Measurements from ENCODE around the gene PKP4.

Gene PKP4

DNA sequence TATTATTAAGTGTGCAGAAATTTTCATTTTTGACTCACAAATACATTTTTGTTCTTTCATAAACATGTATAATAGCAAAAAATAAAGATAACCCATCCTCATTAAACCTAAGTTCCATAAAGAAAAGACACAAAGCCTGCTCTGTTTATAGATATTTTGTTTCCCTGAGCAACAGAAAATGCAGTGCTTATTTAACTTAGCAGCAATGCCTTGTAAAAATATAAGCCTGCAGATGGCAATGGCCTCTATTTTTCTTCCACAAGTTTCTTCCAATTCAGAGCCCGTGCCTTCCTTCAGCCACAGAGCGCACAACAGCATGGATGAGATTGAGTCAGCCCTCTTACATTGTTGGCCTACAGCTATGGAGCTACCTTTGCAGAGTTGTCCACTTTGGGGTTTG is 43.6 kb downstream of the PKP4 start:
- H3K36me3 ChIP-seq (ENCODE audit: insufficient read depth): no peaks in the 10 kb centered on the region
- H3K79me2 ChIP-seq (ENCODE audit: insufficient read depth, low read depth): peaks cover 60% of the 10 kb centered on the region; the same call in 1 of the 2 replicates
- no peak for TF ChIP-seq CTCF (conservative IDR thresholded peaks at IDR 0.05; ENCODE audit: low read depth, low read length)
- H4K20me1 ChIP-seq (ENCODE audit: insufficient read depth): peaks cover 3% of the 10 kb centered on the region; the same call in 1 of the 2 replicates
- H3K4me2 ChIP-seq: no peak overlapping the region
- H3K9ac ChIP-seq: no peak overlapping the region
- peaks cover 5% of the 10 kb centered on the region for H3K4me1 ChIP-seq (ENCODE audit: low read depth, poor library complexity, severe bottlenecking)
- no peak overlapping the region for H2AFZ ChIP-seq (ENCODE audit: low read depth)
- H3K27me3 ChIP-seq (ENCODE audit: insufficient read depth, low read depth): no peaks in the 10 kb centered on the region
- H3K4me3 ChIP-seq (IDR thresholded peaks at IDR 0.05; ENCODE audit: insufficient read depth, low read depth, low read length): no peak overlapping the region
- no peak overlapping the region for H3K27ac ChIP-seq

GRCh38 chr2:158501301-158501700 is 44.5 kb downstream of the PKP4 start:
- TF ChIP-seq CTCF (conservative IDR thresholded peaks at IDR 0.05; ENCODE audit: low read depth, low read length): no peak
- Histone ChIP-seq H2AFZ (ENCODE audit: low read depth) (no peak overlapping the region), H3K9ac (no peak overlapping the region), H3K79me2 (ENCODE audit: insufficient read depth, low read depth) (peaks cover 66% of the 10 kb centered on the region; the same call in 1 of the 2 replicates), H4K20me1 (ENCODE audit: insufficient read depth) (peaks cover 3% of the 10 kb centered on the region; the same call in 1 of the 2 replicates), H3K36me3 (ENCODE audit: insufficient read depth) (no peaks in the 10 kb centered on the region), H3K27me3 (ENCODE audit: insufficient read depth, low read depth) (no peaks in the 10 kb centered on the region), H3K4me2 (no peak overlapping the region), H3K4me1 (ENCODE audit: low read depth, poor library complexity, severe bottlenecking) (peaks cover 5% of the 10 kb centered on the region), H3K4me3 (IDR thresholded peaks at IDR 0.05; ENCODE audit: insufficient read depth, low read depth, low read length) (no peak overlapping the region), H3K27ac (no peak overlapping the region)

- H3K79me2 ChIP-seq (ENCODE audit: insufficient read depth, low read depth): peaks cover 75% of the 10 kb centered on the region; the same call in 1 of the 2 replicates
Measured at GRCh38 chr2:158502974-158503373, 46.2 kb downstream of the PKP4 start.

GRCh38 chr2:158504088-158504487 is 47.3 kb downstream of the PKP4 start:
- peaks cover 3% of the 10 kb centered on the region; the same call in 1 of the 2 replicates for H4K20me1 ChIP-seq (ENCODE audit: insufficient read depth)
- no peak for TF ChIP-seq CTCF (conservative IDR thresholded peaks at IDR 0.05; ENCODE audit: low read depth, low read length)
- H2AFZ ChIP-seq (ENCODE audit: low read depth): no peak overlapping the region
- H3K27ac ChIP-seq: no peak overlapping the region
- no peak overlapping the region for H3K4me2 ChIP-seq
- H3K27me3 ChIP-seq (ENCODE audit: insufficient read depth, low read depth): no peaks in the 10 kb centered on the region
- no peak overlapping the region for H3K4me3 ChIP-seq (IDR thresholded peaks at IDR 0.05; ENCODE audit: insufficient read depth, low read depth, low read length)
- H3K4me1 ChIP-seq (ENCODE audit: low read depth, poor library complexity, severe bottlenecking): peaks cover 2% of the 10 kb centered on the region
- H3K9ac ChIP-seq: no peak overlapping the region
- peaks cover 81% of the 10 kb centered on the region; the same call in 1 of the 2 replicates for H3K79me2 ChIP-seq (ENCODE audit: insufficient read depth, low read depth)
- no peaks in the 10 kb centered on the region for H3K36me3 ChIP-seq (ENCODE audit: insufficient read depth)

More at GRCh38 chr2:158502974-158503373, 46.2 kb downstream of the PKP4 start:
- Histone ChIP-seq H4K20me1 (ENCODE audit: insufficient read depth) (peaks cover 3% of the 10 kb centered on the region; the same call in 1 of the 2 replicates), H2AFZ (ENCODE audit: low read depth) (no peak overlapping the region), H3K4me2 (no peak overlapping the region), H3K4me1 (ENCODE audit: low read depth, poor library complexity, severe bottlenecking) (no peaks in the 10 kb centered on the region), H3K9ac (no peak overlapping the region), H3K4me3 (IDR thresholded peaks at IDR 0.05; ENCODE audit: insufficient read depth, low read depth, low read length) (no peak overlapping the region), H3K36me3 (ENCODE audit: insufficient read depth) (no peaks in the 10 kb centered on the region), H3K27me3 (ENCODE audit: insufficient read depth, low read depth) (no peaks in the 10 kb centered on the region), H3K27ac (no peak overlapping the region)
- TF ChIP-seq CTCF (conservative IDR thresholded peaks at IDR 0.05; ENCODE audit: low read depth, low read length): no peak
